ENCODE data around the gene NGEF.

NGEF gene

DNA sequence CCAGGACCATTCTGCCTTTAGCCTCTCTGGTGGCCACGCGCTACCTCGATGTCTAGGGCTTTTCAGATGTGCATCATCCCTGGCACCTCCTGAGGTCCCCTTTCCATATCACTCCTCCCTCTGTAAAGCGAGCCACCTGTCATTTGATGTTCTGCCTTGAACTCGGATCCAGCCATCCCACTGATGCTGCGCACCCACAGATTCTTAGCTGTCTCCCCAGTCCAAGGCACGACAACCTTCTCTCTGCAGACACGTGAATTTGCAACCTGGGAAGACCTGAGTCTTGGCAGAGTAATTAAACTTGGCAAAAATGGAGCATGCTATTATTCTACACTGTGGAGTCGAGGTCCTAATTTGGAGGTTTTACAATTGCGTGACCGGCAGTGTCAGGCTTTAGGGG lies 61.9 kb downstream of the NGEF start:
- TF ChIP-seq, protein P1, sequence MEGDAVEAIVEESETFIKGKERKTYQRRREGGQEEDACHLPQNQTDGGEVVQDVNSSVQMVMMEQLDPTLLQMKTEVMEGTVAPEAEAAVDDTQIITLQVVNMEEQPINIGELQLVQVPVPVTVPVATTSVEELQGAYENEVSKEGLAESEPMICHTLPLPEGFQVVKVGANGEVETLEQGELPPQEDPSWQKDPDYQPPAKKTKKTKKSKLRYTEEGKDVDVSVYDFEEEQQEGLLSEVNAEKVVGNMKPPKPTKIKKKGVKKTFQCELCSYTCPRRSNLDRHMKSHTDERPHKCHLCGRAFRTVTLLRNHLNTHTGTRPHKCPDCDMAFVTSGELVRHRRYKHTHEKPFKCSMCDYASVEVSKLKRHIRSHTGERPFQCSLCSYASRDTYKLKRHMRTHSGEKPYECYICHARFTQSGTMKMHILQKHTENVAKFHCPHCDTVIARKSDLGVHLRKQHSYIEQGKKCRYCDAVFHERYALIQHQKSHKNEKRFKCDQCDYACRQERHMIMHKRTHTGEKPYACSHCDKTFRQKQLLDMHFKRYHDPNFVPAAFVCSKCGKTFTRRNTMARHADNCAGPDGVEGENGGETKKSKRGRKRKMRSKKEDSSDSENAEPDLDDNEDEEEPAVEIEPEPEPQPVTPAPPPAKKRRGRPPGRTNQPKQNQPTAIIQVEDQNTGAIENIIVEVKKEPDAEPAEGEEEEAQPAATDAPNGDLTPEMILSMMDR (IDR thresholded peaks at IDR 0.05; ENCODE audit: insufficient read depth, low read length): no peak
- TF ChIP-seq, protein P2, sequence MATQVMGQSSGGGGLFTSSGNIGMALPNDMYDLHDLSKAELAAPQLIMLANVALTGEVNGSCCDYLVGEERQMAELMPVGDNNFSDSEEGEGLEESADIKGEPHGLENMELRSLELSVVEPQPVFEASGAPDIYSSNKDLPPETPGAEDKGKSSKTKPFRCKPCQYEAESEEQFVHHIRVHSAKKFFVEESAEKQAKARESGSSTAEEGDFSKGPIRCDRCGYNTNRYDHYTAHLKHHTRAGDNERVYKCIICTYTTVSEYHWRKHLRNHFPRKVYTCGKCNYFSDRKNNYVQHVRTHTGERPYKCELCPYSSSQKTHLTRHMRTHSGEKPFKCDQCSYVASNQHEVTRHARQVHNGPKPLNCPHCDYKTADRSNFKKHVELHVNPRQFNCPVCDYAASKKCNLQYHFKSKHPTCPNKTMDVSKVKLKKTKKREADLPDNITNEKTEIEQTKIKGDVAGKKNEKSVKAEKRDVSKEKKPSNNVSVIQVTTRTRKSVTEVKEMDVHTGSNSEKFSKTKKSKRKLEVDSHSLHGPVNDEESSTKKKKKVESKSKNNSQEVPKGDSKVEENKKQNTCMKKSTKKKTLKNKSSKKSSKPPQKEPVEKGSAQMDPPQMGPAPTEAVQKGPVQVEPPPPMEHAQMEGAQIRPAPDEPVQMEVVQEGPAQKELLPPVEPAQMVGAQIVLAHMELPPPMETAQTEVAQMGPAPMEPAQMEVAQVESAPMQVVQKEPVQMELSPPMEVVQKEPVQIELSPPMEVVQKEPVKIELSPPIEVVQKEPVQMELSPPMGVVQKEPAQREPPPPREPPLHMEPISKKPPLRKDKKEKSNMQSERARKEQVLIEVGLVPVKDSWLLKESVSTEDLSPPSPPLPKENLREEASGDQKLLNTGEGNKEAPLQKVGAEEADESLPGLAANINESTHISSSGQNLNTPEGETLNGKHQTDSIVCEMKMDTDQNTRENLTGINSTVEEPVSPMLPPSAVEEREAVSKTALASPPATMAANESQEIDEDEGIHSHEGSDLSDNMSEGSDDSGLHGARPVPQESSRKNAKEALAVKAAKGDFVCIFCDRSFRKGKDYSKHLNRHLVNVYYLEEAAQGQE (IDR thresholded peaks at IDR 0.05; ENCODE audit: insufficient replicate concordance, low read depth): no peak
- no peak for TF ChIP-seq SPI1 (IDR thresholded peaks at IDR 0.05; ENCODE audit: borderline replicate concordance, low read depth)
- no peak for TF ChIP-seq POLR2AphosphoS5 (IDR thresholded peaks at IDR 0.05; ENCODE audit: low read depth)
- TF ChIP-seq GABPA (IDR thresholded peaks at IDR 0.05; ENCODE audit: low read depth): no peak
- H3K4me3 ChIP-seq (replicated peaks; ENCODE audit: insufficient read depth, low read length): no peak overlapping the region
- H3K27me3 ChIP-seq (ENCODE audit: insufficient read depth, poor library complexity, severe bottlenecking): no peaks in the 10 kb centered on the region
- no peak for DNase-seq (ENCODE audit: low read depth in 1 of 2, low spot score in 1 of 2)
- no peak overlapping the region for H3K27ac ChIP-seq (replicated peaks)

DNA sequence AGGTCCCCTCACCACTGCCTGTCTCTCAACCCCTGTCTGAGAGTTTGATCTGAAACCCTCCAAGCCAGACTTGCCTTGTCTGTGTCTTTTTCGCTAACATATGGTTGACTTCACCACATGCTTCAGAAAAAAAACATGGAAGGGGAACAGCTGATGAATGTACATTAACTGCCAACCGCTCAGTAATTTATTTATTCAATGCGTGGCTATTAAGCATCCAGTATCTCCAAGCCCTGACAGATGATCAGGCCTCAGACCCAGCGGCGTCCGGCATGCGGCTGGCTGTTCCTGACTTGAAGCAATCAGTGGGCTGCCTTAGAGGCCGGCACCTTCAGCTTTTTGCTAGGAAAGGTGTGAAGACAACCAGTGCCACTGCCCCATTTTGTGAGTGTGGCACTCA lies 62.3 kb downstream of the NGEF start:
- no peak overlapping the region for H3K4me3 ChIP-seq (replicated peaks; ENCODE audit: insufficient read depth, low read length)
- TF ChIP-seq SPI1 (IDR thresholded peaks at IDR 0.05; ENCODE audit: borderline replicate concordance, low read depth) (no peak), POLR2AphosphoS5 (IDR thresholded peaks at IDR 0.05; ENCODE audit: low read depth) (no peak), GABPA (IDR thresholded peaks at IDR 0.05; ENCODE audit: low read depth) (no peak)
- TF ChIP-seq, protein P2 (IDR thresholded peaks at IDR 0.05; ENCODE audit: insufficient replicate concordance, low read depth): no peak
- TF ChIP-seq, protein P1 (IDR thresholded peaks at IDR 0.05; ENCODE audit: insufficient read depth, low read length): no peak
- H3K27me3 ChIP-seq (ENCODE audit: insufficient read depth, poor library complexity, severe bottlenecking): no peaks in the 10 kb centered on the region
- no peak overlapping the region for H3K27ac ChIP-seq (replicated peaks)
- no peak for DNase-seq (ENCODE audit: low read depth in 1 of 2, low spot score in 1 of 2)

DNA sequence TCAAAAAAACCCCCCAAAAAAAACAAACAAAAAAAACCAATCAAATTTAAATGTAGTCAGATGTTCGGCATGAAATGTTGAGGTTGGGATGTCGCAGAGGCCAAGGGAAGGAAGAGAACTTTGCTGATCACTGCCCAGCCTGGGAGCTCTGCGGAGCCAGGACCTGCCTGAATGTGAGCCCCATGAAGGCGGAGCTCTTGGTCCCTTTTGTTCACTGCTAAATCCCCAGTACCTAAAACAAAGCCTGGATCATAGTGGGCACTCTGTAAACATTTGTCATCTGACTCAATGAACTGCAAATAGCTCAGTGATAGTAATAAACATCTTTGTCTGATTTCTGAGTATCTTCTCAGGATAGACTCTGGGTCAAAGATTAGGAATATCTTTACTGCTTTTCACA lies 64.0 kb downstream of the NGEF start:
- H3K4me3 ChIP-seq (replicated peaks; ENCODE audit: insufficient read depth, low read length): no peak overlapping the region
- DNase-seq (ENCODE audit: low read depth in 1 of 2, low spot score in 1 of 2): no peak
- H3K27me3 ChIP-seq (ENCODE audit: insufficient read depth, poor library complexity, severe bottlenecking): no peaks in the 10 kb centered on the region
- TF ChIP-seq GABPA (IDR thresholded peaks at IDR 0.05; ENCODE audit: low read depth) (no peak), SPI1 (IDR thresholded peaks at IDR 0.05; ENCODE audit: borderline replicate concordance, low read depth) (no peak), POLR2AphosphoS5 (IDR thresholded peaks at IDR 0.05; ENCODE audit: low read depth) (no peak)
- TF ChIP-seq, protein P1 (IDR thresholded peaks at IDR 0.05; ENCODE audit: insufficient read depth, low read length): no peak
- TF ChIP-seq, protein P2 (IDR thresholded peaks at IDR 0.05; ENCODE audit: insufficient replicate concordance, low read depth): no peak
- no peak overlapping the region for H3K27ac ChIP-seq (replicated peaks)
